ENCODE measurements around the gene LPAR1.

GRCh38 chr9:110932863-110933262, 105.4 kb downstream of the LPAR1 start:
- no peak for TF ChIP-seq REPIN1 (tag by site-specific recombination; IDR thresholded peaks at IDR 0.05; ENCODE audit: low read depth)
- TF ChIP-seq ZNF776 (tag by site-specific recombination; IDR thresholded peaks at IDR 0.05; ENCODE audit: borderline replicate concordance): no peak
- no peak for TF ChIP-seq ZNF639 (tag by site-specific recombination; IDR thresholded peaks at IDR 0.05)
- TF ChIP-seq ZFP37 (tag by site-specific recombination; IDR thresholded peaks at IDR 0.05): no peak
- no peak for TF ChIP-seq ZNF660 (tag by site-specific recombination; IDR thresholded peaks at IDR 0.05)
- no peak for TF ChIP-seq ZNF184 (tag by site-specific recombination; IDR thresholded peaks at IDR 0.05)
- TF ChIP-seq ZNF658 (tag by site-specific recombination; IDR thresholded peaks at IDR 0.05): no peak
- TF ChIP-seq ZNF549 (tag by site-specific recombination; IDR thresholded peaks at IDR 0.05): no peak
- TF ChIP-seq REST (tag by site-specific recombination; IDR thresholded peaks at IDR 0.05): no peak
- no peak for TF ChIP-seq ZNF513 (tag by site-specific recombination; IDR thresholded peaks at IDR 0.05)
- TF ChIP-seq ZNF530 (tag by site-specific recombination; IDR thresholded peaks at IDR 0.05; ENCODE audit: low read depth): no peak
